HG03571 (cell line): ENCODE results near the gene SOX13.
"Not testable (repeated sequence)": the region's sequence is repeated elsewhere in the genome, so short reads cannot be mapped to it uniquely, and the experiment has no call there.

Experiments used
- ATAC-seq: cut with Tn5 transposase; IDR thresholded peaks from one replicate; pipeline ENCODE4 v1.9.1; 2021; ENCODE audit not compliant: unreplicated experiment

SOX13 gene

DNA sequence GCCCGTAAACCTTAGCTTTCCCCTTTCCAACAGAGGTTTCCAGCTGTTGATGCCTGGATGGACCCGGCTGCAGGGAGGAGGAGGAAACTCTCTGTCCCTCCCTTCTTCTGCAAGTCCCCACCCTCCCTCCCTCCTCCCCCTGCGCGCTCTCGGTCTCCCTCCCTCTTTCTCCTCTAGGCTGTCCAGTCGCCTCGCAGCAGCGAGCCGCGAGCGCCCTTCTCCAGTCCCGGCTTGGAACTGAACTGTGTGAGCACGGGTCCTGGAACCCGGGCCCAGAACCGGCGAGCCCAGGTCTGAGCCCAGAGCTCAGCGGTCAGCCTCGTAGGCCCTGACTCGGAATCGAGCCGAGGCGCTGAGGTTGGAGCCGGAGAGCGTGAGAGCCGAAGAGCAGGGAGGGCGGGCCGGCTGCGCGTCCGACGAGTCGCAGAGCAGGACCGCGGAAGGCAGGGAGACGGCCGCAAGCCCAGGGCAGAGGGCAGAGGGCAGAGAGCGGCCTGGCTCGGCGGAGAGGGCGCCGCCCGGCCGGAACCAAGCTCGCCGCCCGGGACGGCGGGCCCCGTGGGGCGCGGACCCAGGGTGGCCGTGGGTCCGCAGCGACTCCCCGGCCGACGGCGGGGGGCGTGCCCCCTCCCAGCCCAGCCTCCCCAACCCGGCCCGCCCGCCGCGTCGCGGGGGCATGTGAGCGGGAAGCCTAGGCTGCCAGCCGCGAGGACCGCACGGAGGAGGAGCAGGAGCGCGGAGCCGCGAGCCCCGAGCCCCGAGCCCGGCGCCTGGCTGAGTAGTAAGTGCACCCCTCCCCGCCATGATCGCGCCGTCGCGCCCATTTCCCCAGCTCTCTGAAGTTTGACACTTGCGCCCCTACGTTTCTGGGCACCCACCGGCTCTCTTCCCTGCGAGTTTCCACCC, at the start of gene SOX13:
SOX13 (plus strand) TSS at position 185 of the 906 bp plus-strand sequence. CDS start 39,801 bp downstream, outside the sequence.
- ATAC-seq: no peak

DNA sequence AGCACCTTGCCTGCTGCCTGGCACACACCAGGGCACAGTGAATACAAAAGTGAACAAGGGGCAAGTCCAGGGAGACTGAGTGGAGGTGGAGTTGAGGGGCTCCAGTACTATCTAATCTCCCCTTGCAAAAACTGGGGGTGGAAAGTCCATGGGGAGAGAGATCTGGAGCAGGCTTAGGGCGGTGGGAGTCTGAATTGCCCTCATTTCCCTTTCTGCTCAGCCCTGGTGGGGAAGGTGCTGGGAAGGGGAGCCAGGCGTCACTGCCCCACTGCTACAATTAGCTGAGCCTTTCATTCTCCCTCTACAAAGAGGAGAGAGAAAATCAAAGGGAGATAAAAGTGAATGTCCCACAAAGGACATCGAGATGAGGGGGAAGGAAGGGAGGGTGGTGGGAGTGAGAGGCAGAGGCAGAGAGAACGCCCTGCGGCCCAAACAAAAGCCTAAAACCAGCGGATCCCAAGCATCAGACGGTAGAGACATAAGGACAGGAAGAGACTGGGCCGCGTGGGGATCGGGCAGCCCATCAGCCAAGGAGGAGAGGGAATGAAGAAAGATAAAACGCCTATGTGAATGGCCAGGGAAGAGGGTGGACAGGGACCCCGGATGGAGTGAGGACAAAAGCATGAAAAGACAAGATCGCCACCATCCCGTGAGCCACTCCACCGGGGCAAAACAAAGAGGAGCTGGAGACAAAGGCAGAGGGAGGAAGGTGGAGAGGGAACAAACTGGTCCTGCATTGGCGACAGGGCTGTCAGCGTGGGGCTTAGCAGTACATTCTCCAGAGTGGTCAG, 46.8 kb upstream of the SOX13 start:
- ATAC-seq: no peak

GRCh38 chr1:204027446-204027845, 45.5 kb upstream of the SOX13 start:
- no peak for ATAC-seq

GRCh38 chr1:204029016-204029415, 43.9 kb upstream of the SOX13 start:
- no peak for ATAC-seq

- ATAC-seq: no peak
These were observed 41.7 kb upstream of the SOX13 start for GRCh38 chr1:204031098-204031710.

GRCh38 chr1:204032642-204033235, 40.2 kb upstream of the SOX13 start:
- no peak for ATAC-seq

GRCh38 chr1:204033306-204033705, 39.6 kb upstream of the SOX13 start:
- ATAC-seq: no peak

GRCh38 chr1:204036882-204037655, 35.8 kb upstream of the SOX13 start:
- no peak for ATAC-seq

DNA sequence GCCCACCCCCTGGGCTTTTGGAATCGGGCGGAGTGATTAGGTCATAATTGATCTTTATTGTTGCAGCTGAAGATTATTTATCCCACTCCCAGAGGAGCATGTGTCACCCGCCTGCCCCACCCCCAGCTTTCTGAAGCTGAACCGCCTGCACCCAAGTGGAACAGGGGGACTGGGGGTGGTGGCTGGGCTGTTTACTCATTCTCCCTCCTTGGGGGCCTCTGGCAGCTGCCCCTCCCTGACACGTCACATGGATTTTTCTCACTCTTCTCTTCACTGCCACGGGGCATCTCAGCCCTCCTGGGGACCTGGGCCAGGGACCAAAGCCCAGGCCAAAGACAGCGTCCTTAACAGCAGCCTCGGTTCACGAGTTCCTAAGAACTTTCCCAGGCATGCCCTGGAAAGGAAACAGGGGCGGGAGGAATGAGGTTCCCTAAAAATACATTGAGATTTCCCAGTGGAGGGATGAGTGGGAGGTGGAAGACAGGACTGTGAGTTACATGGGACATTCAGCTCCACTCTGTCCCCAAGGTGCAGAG, 31.6 kb upstream of the SOX13 start:
- ATAC-seq: no peak

DNA sequence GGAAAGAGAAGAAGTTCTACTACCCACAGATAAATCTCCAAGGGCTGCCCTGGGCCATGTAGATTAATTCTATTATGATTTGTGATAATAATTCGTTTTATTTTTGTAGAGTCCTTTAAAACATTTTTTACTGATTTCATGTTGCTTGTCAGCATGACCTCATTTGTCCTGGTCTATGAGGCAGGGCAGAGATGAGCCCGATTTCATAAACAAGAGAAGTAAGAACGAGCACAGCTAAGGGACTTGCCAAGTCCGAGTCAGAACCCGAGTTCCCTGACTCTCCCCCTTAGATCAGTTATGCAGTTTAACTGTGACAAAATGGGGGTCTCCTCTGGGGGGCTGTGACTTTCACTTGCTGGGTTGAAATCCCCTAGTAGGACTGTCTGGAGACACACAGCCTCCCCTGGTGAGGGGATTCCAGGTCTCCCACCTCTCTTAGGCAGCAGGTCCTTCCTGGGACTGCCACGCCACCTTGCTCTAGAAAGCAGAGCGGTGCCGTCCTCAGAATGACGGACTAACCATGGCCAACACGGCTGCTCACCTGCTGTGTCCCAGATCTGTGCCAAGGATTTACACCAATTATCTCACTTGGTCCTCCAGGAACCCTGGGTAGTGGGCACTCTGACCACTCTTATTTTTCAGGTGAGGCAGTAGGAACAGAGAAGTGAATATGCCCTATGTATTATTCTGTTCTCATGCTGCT, 31.0 kb upstream of the SOX13 start:
- no peak for ATAC-seq

DNA sequence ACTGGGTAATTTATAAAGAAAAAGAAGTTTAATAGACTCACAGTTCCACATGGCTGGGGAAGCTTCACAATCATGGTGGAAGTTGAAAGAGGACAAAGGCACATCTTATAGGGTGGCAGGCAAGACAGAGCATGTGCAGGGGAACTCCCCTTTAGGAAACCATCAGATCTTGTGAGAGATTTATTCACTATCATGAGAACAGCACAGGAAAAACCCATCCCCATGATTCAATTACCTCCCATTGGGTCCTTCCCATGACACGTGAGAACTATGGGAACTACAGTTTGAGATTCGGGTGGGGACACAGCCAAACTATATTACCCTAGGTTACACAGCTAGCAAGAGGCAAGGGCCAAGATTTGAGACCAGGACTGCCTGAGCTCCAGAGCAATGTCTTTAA, 30.4 kb upstream of the SOX13 start:
- ATAC-seq: no peak

- no peak for ATAC-seq
These were observed 29.2 kb upstream of the SOX13 start for GRCh38 chr1:204043680-204044079.

- no peak for ATAC-seq
These were observed 28.5 kb upstream of the SOX13 start for GRCh38 chr1:204044448-204044847.

DNA sequence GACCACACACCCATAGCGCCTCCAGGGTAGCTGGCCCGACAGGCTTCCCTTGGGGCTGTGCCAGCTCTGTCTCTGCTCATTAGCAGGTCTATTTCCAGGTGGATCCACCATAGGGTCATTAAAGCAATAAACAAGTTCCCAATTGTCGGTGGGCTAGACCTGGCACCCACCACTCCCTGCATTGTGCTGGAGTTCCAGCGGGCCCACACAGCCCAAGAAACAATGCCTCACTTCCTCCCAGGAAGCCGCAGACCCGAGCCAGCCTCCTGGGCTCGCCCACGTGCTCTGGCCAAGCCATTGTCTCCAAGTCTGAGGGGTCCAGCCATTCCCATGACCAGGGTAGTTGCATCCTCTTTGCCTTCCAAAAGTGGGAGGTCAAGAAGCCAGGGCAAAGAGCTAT, 27.5 kb upstream of the SOX13 start:
- ATAC-seq: no peak

GRCh38 chr1:204046346-204046745, 26.6 kb upstream of the SOX13 start:
- ATAC-seq: no peak

- not testable (repeated sequence) for ATAC-seq
These were observed 24.1 kb upstream of the SOX13 start for GRCh38 chr1:204048796-204049195.

- ATAC-seq: no peak
These were observed 21.7 kb upstream of the SOX13 start for GRCh38 chr1:204051258-204051657.

DNA sequence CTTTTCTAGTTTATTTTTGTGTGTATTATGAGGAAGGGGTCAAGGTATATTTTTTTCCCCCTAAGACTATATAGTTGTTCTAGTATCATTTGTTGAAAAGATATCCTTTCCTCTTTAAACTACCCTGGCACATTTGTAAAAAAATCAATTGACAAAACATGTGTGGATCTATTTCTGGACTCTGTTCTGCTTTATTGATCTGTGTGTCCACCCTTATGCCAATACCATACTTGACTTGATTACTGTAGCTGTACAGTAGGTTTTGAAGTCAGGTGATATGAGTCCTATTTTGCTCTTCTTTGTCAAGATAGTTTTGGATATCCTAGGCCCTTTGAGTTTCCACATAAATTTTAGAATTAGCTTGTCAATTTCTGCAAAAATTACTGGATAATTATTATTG, 21.2 kb upstream of the SOX13 start:
- no peak for ATAC-seq

GRCh38 chr1:204053893-204054292, 19.0 kb upstream of the SOX13 start:
- ATAC-seq: no peak

GRCh38 chr1:204059970-204060369, 12.9 kb upstream of the SOX13 start:
- no peak for ATAC-seq
